OCI-LY7 (cell line): ENCODE results near the gene FTH1. TPM values are rescaled to one million over a fixed set of nuclear protein-coding genes. Genes with fewer than 3 reads are reported as not detected.

ENCODE experiments used
- BruUV-seq: library from RNA; stranded (reverse); fragments of 400-500 nt; replicated peaks from 2 replicates; lab custom pipeline; 2021; lab: Mats Ljungman, UMichigan
- CTCF ChIA-PET: fragments of 300-600 bp; sonication (Branson Sonifier 250); formaldehyde crosslinking; loops from one replicate; lab custom pipeline; 2022; ENCODE audit warnings: antibody characterized with exemption; ENCODE audit not compliant: unreplicated experiment; lab: Charles Lee
- POLR2A ChIA-PET: fragments of 300-600 bp; sonication (Branson Sonifier 250); formaldehyde crosslinking; loops from one replicate; lab custom pipeline; 2022; ENCODE audit warnings: antibody characterized with exemption; lab: Charles Lee
- DNase-seq: peaks from one replicate; pipeline ENCODE4 v3.0.0-alpha.2; 2015; ENCODE audit warnings: low spot score
- H2AFZ ChIP-seq: fragments of 200-600 bp; sonication (generic), shearing (Covaris generic); 2 replicates; pipeline ENCODE4 v1.6.1; 2014; ENCODE audit warnings: mild to moderate bottlenecking, antibody characterized with exemption, low read length, moderate library complexity
- H3K27ac ChIP-seq: fragments of 200-600 bp; sonication (generic); 2 replicates; pipeline ENCODE4 v1.5.1; 2014; ENCODE audit warnings: mixed run types, low read depth, mild to moderate bottlenecking, moderate library complexity, low read length, inconsistent platforms; ENCODE audit not compliant: poor library complexity, severe bottlenecking
- H3K36me3 ChIP-seq: fragments of 200-600 bp; sonication (generic); 2 replicates; pipeline ENCODE4 v1.6.1; 2014; ENCODE audit warnings: mild to moderate bottlenecking, antibody characterized with exemption, low read length, moderate library complexity, mixed read lengths; ENCODE audit not compliant: insufficient read depth
- H3K4me1 ChIP-seq: fragments of 200-600 bp; sonication (generic); 2 replicates; pipeline ENCODE4 v1.5.1; 2014; ENCODE audit warnings: mild to moderate bottlenecking, low read length; ENCODE audit not compliant: insufficient read depth, poor library complexity, severe bottlenecking
- H3K4me2 ChIP-seq: fragments of 200-600 bp; sonication (generic); 2 replicates; pipeline ENCODE4 v1.6.1; 2014; ENCODE audit warnings: mild to moderate bottlenecking, low read length
- H3K4me3 ChIP-seq: fragments of 200-600 bp; sonication (generic); 2 replicates; pipeline ENCODE4 v1.5.1; 2014; ENCODE audit warnings: mild to moderate bottlenecking, low read depth, low read length; ENCODE audit not compliant: poor library complexity, severe bottlenecking
- H3K79me2 ChIP-seq: fragments of 200-600 bp; sonication (generic); 2 replicates; pipeline ENCODE4 v1.6.1; 2016; ENCODE audit warnings: low read depth, mild to moderate bottlenecking, low read length, moderate library complexity, mixed read lengths; ENCODE audit not compliant: insufficient read depth
- H3K9me2 ChIP-seq: fragments of 200-600 bp; sonication (generic); 2 replicates; pipeline ENCODE4 v1.6.1; 2016; ENCODE audit warnings: mild to moderate bottlenecking, low read length, mixed read lengths; ENCODE audit not compliant: insufficient read depth
- H3K9me3 ChIP-seq: fragments of 200-600 bp; sonication (generic); 2 replicates; pipeline ENCODE4 v1.6.1; 2014; ENCODE audit warnings: mild to moderate bottlenecking, mixed run types, low read length, mixed read lengths
- H4K20me1 ChIP-seq: fragments of 200-600 bp; sonication (generic); 2 replicates; pipeline ENCODE4 v1.6.1; 2014; ENCODE audit warnings: mild to moderate bottlenecking, antibody characterized with exemption, low read length, moderate library complexity, mixed read lengths; ENCODE audit not compliant: insufficient read depth
- EZH2phosphoT487 ChIP-seq: fragments of 200-600 bp; sonication (generic); IDR thresholded peaks from 2 replicates; pipeline ENCODE4 v1.6.1; 2018; ENCODE audit warnings: low read depth, borderline replicate concordance, mild to moderate bottlenecking, mixed run types, antibody characterized with exemption, low read length, moderate library complexity, mixed read lengths
- intact Hi-C: fragments of 100-400 bp; cut with micrococcal nuclease; formaldehyde crosslinking; loops from one replicate; pipeline ENCODE4 v1.10.0; 2022; ENCODE audit not compliant: unreplicated experiment
- total RNA-seq, 2 experiments: library from RNA; depleted of rRNA in 1 of 2; stranded (reverse); fragments of >200 nt in 1 of 2; shearing (Covaris generic) in 1 of 2; gene quantifications; 2 replicates each; pipeline ENCODE4 v1.2.3, GENCODE V29; 2014 to 2022
- TF ChIP-seq, protein P1 (sequence below): fragments of 200-600 bp; sonication (generic); conservative IDR thresholded peaks from 2 replicates; pipeline ENCODE4 v1.5.1; 2014; ENCODE audit warnings: mild to moderate bottlenecking, antibody characterized with exemption, low read length, moderate library complexity, mixed read lengths

FTH1 gene
- total RNA-seq, 2 experiments from 2014 or later = 153 to 185 TPM

DNA sequence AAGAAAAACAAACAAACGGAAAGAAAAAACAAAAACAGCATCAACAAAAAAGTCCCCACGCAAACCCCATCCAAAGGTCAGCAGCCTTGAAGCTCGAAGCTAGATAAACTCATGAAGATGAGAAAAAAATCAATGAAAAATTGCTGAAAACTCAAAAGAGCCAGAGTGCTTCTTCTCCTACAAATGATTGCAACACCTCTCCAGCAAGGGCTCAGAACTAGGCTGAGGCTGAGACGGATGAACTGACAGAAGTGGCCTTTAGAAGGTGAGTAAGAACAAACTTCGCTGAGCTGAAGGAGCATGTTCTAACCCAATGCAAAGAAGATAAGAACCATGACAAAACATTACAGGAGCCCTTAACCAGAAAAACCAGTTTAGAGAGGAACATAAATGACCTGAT lies 18.4 kb upstream of the FTH1 start:
- H3K4me2 ChIP-seq = no peak overlapping the region
- no peak overlapping the region for H2AFZ ChIP-seq
- H3K27ac ChIP-seq = no peak overlapping the region
- H3K4me1 ChIP-seq = peaks cover 4% of the 10 kb centered on the region
- BruUV-seq = no TSS peak
- H3K9me3 ChIP-seq = no peaks in the 10 kb centered on the region
- POLR2A ChIA-PET = interaction anchor here (0.6 to 0.7 kb wide), 3 partner anchors 35 to 173 kb away, joined by 3 to 5 read pairs (median 4); no protein-coding TSS in a partner anchor
- no peak for DNase-seq
- no peaks in the 10 kb centered on the region for H3K36me3 ChIP-seq
- no peaks in the 10 kb centered on the region for H3K9me2 ChIP-seq
- H4K20me1 ChIP-seq = no peaks in the 10 kb centered on the region
- intact Hi-C loops = no loop called here
- no peak overlapping the region for H3K4me3 ChIP-seq
- TF ChIP-seq EZH2phosphoT487 = no peak
- TF ChIP-seq, protein P1, sequence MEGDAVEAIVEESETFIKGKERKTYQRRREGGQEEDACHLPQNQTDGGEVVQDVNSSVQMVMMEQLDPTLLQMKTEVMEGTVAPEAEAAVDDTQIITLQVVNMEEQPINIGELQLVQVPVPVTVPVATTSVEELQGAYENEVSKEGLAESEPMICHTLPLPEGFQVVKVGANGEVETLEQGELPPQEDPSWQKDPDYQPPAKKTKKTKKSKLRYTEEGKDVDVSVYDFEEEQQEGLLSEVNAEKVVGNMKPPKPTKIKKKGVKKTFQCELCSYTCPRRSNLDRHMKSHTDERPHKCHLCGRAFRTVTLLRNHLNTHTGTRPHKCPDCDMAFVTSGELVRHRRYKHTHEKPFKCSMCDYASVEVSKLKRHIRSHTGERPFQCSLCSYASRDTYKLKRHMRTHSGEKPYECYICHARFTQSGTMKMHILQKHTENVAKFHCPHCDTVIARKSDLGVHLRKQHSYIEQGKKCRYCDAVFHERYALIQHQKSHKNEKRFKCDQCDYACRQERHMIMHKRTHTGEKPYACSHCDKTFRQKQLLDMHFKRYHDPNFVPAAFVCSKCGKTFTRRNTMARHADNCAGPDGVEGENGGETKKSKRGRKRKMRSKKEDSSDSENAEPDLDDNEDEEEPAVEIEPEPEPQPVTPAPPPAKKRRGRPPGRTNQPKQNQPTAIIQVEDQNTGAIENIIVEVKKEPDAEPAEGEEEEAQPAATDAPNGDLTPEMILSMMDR = no peak
- H3K79me2 ChIP-seq = no peaks in the 10 kb centered on the region
- CTCF ChIA-PET = no interaction called here

DNA sequence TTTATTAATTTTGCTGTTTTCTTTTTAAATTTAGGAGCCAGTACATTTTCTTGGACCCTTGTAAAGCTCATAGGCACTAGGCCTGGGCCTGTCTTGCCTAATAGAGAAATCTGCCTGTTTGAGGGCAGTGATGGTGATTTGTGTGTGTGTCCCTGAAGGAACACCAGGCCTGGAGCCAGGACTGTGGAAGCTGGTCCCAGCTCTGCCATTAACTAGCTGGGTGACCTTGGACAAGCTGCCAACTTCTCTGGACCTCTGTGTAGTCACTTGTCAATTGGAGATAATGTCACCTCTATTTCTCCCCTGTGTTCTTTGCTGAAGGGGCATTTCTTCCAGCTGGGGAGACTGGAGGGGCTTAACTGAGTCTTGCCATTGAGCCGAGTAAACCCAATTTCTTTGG lies 16.0 kb upstream of the FTH1 start:
- BruUV-seq = no TSS peak
- no peaks in the 10 kb centered on the region for H4K20me1 ChIP-seq
- no peak overlapping the region for H3K4me3 ChIP-seq
- CTCF ChIA-PET = no interaction called here
- peaks cover 4% of the 10 kb centered on the region for H3K4me1 ChIP-seq
- no peak for DNase-seq
- H3K9me2 ChIP-seq = no peaks in the 10 kb centered on the region
- POLR2A ChIA-PET = interaction anchor here (0.8 kb wide), 1 partner anchor 11 kb away, joined by 4 read pairs; no protein-coding TSS in a partner anchor
- no peaks in the 10 kb centered on the region for H3K9me3 ChIP-seq
- no peak overlapping the region for H3K27ac ChIP-seq
- no peak overlapping the region for H3K4me2 ChIP-seq
- H3K79me2 ChIP-seq = no peaks in the 10 kb centered on the region
- no peaks in the 10 kb centered on the region for H3K36me3 ChIP-seq
- intact Hi-C loops = no loop called here
- TF ChIP-seq, protein P1 = no peak
- no peak for TF ChIP-seq EZH2phosphoT487
- no peak overlapping the region for H2AFZ ChIP-seq

DNA sequence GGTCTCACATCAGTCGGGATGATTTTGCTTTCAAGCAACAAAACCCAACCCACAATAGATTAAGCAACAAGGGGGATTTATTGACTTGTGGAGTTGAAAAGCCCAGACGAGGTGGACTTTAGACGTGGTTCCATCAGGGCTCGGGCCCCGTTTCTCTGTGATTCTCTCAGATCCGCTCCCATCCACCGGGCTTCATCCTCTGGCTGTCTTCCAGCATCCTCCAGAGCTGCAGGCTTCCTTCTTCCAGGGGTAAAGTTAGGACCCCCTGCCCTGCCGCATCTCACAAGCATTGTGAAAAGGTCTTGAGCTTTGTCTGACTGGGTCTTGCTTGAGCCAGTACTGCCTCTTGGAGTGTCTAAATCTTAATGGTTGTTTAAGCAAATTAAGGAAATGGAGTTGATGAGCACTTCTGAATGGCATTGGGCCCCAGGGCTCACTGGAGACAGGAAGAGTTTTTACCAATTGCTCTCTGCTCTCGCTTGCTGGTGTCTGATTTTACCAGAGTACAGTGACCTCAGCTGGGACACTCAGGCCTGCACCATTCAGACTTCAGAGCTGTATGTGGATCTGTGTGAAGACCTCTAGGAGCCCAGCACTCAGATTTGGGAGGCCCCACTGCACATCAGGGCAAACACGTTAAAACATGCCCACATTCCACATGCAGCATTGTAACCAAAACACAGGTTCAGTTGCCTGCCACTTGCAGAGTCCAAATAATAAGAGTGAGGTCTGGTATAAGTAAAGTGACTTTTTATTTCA lies 13.5 kb upstream of the FTH1 start:
- Histone ChIP-seq H3K4me3 (no peak overlapping the region), H2AFZ (no peak overlapping the region), H3K36me3 (no peaks in the 10 kb centered on the region), H3K27ac (no peak overlapping the region), H3K4me1 (peaks cover 4% of the 10 kb centered on the region), H3K9me3 (no peaks in the 10 kb centered on the region), H3K4me2 (no peak overlapping the region), H4K20me1 (no peaks in the 10 kb centered on the region), H3K79me2 (no peaks in the 10 kb centered on the region), H3K9me2 (no peaks in the 10 kb centered on the region)
- intact Hi-C loops = no loop called here
- ChIA-PET POLR2A (no interaction called here), CTCF (no interaction called here)
- no peak for TF ChIP-seq EZH2phosphoT487
- TF ChIP-seq, protein P1 = no peak
- DNase-seq = no peak
- BruUV-seq = no TSS peak
